GM10266 (cell line): ENCODE results near the gene HOXB6.

Experiments used
- DNase-seq: peaks from one replicate; pipeline ENCODE4 v3.0.0; 2012; ENCODE audit errors: extremely low spot score
- CTCF ChIP-seq: IDR thresholded peaks from 2 replicates; pipeline ENCODE4 v1.5.1; 2012; ENCODE audit warnings: mild to moderate bottlenecking, low read depth; ENCODE audit not compliant: control insufficient read depth, insufficient read depth; ENCODE audit errors: missing control alignments

HOXB6 gene

DNA sequence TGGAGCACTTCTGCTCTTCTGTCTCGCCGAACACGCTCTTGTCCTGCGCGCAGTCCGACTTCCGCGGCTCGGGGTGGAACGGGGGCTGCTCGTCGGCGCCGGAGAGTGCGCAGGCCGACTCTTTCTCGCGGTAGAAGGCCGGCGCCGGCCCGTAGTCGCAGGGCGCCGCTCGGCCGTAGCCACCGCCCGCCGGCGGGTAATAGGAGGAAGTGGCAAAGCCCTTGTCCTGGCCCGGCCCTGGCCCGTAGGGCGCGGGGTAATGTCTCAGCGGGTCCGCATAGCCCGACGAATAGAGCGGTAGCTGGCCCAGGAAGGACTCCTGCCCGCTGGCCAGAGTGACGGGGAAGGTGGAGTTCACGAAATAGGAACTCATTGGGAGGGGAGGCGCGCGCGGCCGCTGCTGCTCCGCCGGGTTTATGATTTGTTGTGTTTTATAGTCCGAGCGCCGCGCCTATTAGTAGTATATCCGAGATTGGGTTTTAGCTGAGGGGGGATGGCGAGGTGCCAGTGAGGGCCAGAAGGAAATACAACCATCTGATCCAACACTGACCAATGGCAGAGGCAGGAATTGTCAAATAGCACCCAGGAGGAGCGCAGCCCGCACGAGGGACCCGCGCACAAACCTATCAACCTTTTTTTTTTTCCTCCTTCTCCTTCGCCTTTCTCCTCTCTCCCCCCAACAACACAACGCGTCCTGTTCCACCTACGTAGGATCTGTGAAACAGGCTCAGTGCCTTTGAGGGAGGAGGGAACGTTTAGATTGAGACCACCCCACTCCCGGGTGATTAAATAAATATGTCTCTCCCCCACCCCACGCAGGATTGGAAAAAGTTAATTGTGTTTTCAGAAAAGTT is 6.8 kb downstream of the HOXB6 start:
- DNase-seq: peak; percentile 68
- no peak for TF ChIP-seq CTCF

- DNase-seq: no peak
- no peak for TF ChIP-seq CTCF
Observed at GRCh38 chr17:48597528-48597777, 7.3 kb downstream of the HOXB6 start.

DNA sequence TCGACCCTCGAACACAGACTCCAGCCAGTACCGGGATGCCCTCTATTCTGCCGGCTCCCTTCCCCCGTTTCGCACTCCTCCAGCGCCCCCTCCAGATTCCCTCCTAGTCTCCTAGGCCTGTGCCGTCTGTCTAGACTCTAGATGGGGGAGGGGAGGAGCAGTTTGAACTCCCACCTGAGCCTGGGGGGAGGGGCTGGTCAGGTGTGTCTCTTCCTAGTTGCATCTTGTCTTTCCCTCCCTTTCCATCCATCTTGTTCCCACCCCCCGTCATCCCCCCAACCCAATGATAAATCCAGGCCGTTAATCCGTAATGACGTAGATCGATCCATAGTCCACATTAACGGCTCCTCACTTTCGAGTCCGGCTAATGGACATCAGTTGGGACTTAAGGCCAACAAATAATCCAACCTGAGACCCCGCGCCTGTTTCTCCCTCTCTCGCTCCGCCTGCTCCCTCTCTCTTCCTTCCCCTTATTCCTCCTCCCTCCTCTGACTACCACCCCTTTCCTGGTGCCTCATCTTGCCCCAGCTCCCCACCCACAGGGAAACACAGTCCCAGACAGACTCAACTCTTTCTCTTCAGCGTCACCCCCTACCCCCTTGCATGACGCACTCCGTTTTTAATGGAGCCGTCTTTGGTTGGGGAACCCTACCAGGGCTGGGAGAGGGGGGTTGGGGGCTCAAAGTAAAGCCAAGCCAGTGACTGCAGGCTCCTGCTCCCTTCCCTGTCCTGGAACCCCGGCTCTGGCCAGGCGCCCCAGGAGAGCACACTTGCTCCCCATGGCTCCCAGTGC is 7.9 kb downstream of the HOXB6 start:
- no peak for TF ChIP-seq CTCF
- no peak for DNase-seq

DNA sequence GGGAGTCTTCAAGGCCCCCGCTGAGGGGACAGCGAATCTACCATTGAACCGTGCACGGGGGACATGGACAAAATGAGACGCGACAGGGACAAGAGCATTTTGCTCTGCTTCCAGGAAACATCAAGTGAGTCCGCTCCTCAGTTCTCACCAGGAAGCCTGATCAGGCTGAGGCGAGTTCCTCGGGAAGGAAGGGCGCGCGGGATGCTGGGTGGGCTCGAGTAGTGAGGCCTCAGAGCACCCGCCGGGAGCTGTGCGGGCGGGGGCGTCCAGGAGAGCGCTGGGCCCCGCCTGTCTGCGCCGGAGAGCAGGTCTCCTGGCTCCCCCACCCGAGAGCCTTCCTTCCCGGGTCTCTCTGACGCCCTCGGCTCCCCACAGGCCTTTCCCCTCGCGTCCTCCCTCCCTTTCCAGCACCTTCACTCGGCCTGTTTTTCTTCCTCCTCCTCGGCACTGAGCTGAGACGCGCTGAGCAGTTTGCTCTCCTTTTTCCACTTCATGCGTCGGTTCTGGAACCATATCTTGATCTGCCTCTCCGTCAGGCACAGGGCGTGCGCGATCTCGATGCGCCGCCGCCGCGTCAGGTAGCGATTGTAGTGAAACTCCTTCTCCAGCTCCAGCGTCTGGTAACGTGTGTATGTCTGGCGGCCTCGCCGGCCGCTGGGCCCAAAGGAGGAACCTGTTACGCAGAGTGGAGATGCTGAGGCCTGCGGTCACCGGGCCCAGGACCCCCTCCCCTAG is 8.6 kb downstream of the HOXB6 start:
- TF ChIP-seq CTCF: no peak
- DNase-seq: no peak

GRCh38 chr17:48595278-48595999 is 9.3 kb downstream of the HOXB6 start:
- no peak for DNase-seq
- TF ChIP-seq CTCF: no peak

GRCh38 chr17:48594538-48595277 is 10.1 kb downstream of the HOXB6 start:
- no peak for DNase-seq
- TF ChIP-seq CTCF: no peak
